HepG2 (cell line): ENCODE measurements around the gene PLPPR5. TPM values are rescaled to one million over a fixed set of nuclear protein-coding genes. Genes with fewer than 3 reads are reported as not detected.

ENCODE experiments used
- ATAC-seq: fragments of 200-7000 bp; cut with Tn5 transposase; 3 replicates; pipeline ENCODE4 v1.9.1; 2020; ENCODE audit warnings: mild to moderate bottlenecking, moderate library complexity
- BruUV-seq: library from RNA; stranded (reverse); fragments of 400-500 nt; replicated peaks from 2 replicates; lab custom pipeline; 2021; lab: Mats Ljungman, UMichigan
- CTCF ChIA-PET: fragments of 300-600 bp; formaldehyde crosslinking; extraction: SDS; loops from one replicate; lab custom pipeline; 2021; ENCODE audit warnings: low total read pairs, inconsistent platforms, low intra/inter-chr PET ratio; lab: Yijun Ruan, JAX
- POLR2A ChIA-PET: fragments of 350-600 bp; sonication (Branson Sonifier 250); formaldehyde crosslinking; loops from one replicate; lab custom pipeline; 2020; ENCODE audit warnings: antibody characterized with exemption, inconsistent platforms; lab: Yijun Ruan, JAX
- DNase-seq: peaks from one replicate; pipeline ENCODE4 v3.0.0-alpha.2; 2015; ENCODE audit warnings: low spot score
- FAIRE-seq: peaks from 3 replicates; lab custom pipeline; 2011; peaks lifted over from hg19 to GRCh38; lab: Jason Lieb, UNC
- H2AFZ ChIP-seq: one replicate; pipeline ENCODE4 v1.6.1; 2011; ENCODE audit warnings: low read length, inconsistent platforms
- H3K27ac ChIP-seq: fragments of 300-600 bp; 3 replicates; pipeline ENCODE4 v1.8.0; 2011; ENCODE audit warnings: mixed run types, mild to moderate bottlenecking, mixed read lengths, low read length, inconsistent platforms; ENCODE audit not compliant: insufficient read depth; ENCODE audit errors: extremely low read length
- H3K27me3 ChIP-seq, 2 experiments: fragments of 200-600 bp in 1 of 2; 2 replicates in 1 of 2; 3 replicates in 1 of 2; pipeline versions ENCODE4 v1.6.0 to v1.8.0; 2011; ENCODE audit warnings: low read length in 2 of 2, mild to moderate bottlenecking in 2 of 2, moderate library complexity in 2 of 2, inconsistent platforms in 1 of 2; ENCODE audit not compliant: insufficient read depth in 2 of 2, control insufficient read depth in 1 of 2
- H3K36me3 ChIP-seq, 2 experiments: fragments of 200-600 bp in 1 of 2; replicated peaks in 1 of 2; 2 replicates in 1 of 2; 3 replicates in 1 of 2; pipeline versions ENCODE4 v1.5.1 to v1.8.0; 2011; ENCODE audit warnings: low read length in 2 of 2, inconsistent platforms in 1 of 2; ENCODE audit not compliant: insufficient read depth in 2 of 2, control insufficient read depth in 1 of 2
- H3K4me1 ChIP-seq: 2 replicates; pipeline ENCODE4 v1.5.1; 2012; ENCODE audit warnings: low read length, inconsistent platforms; ENCODE audit not compliant: insufficient read depth
- H3K4me2 ChIP-seq: 2 replicates; pipeline ENCODE4 v1.6.0; 2011; ENCODE audit warnings: low read depth, low read length, inconsistent platforms
- H3K4me3 ChIP-seq, 3 experiments: fragments of 200-600 bp in 1 of 3; sonication (generic), shearing (Covaris generic) in 1 of 3; replicated peaks in 1 of 3; 2 replicates each; pipeline ENCODE4 v1.5.1; 2011 to 2016; ENCODE audit warnings: low read length in 3 of 3, inconsistent platforms in 2 of 3, low read depth in 2 of 3, mild to moderate bottlenecking in 2 of 3, control low read depth in 1 of 3, mixed read lengths in 1 of 3; ENCODE audit not compliant: insufficient read depth in 1 of 3
- H3K79me2 ChIP-seq: one replicate; pipeline ENCODE4 v1.6.1; 2011; ENCODE audit warnings: low read length, inconsistent platforms; ENCODE audit not compliant: insufficient read depth
- H3K9ac ChIP-seq: 2 replicates; pipeline ENCODE4 v1.6.0; 2011; ENCODE audit warnings: mild to moderate bottlenecking, low read depth, low read length, inconsistent platforms; ENCODE audit not compliant: insufficient read depth
- H3K9me3 ChIP-seq: 2 replicates; pipeline ENCODE4 v1.5.1; 2012; ENCODE audit warnings: mild to moderate bottlenecking, low read length
- H4K20me1 ChIP-seq: 2 replicates; pipeline ENCODE4 v1.6.0; 2011; ENCODE audit warnings: inconsistent platforms, mild to moderate bottlenecking, low read length, moderate library complexity; ENCODE audit not compliant: insufficient read depth
- RBFOX2 ChIP-seq: fragments of 200-400 bp; formaldehyde crosslinking; IDR thresholded peaks from 2 replicates; pipeline ENCODE4 v1.6.1; 2017; ENCODE audit warnings: low read depth, mild to moderate bottlenecking, low read length
- RXRB ChIP-seq: IDR thresholded peaks from 2 replicates; pipeline ENCODE4 v1.6.1; 2016; ENCODE audit warnings: borderline replicate concordance, missing genetic modification reagents, missing compliant biosample characterization
- ZNF569 ChIP-seq: sonication (generic); formaldehyde crosslinking; IDR thresholded peaks from 2 replicates; pipeline ENCODE4 v1.5.0; 2020; ENCODE audit warnings: mild to moderate bottlenecking, missing genetic modification reagents, moderate library complexity, borderline replicate concordance
- WGBS: methylation state at CpG from one replicate; pipeline ENCODE4 v1.1.6; 2017; ENCODE audit warnings: low lambda C conversion rate; 5-methylcytosine and 5-hydroxymethylcytosine counted together
- in situ Hi-C: cut with HindIII; loops from 2 replicates; pipeline ENCODE4 v1.10.0; 2017; ENCODE audit warnings: low pct_unique_long_range_greater_than_20kb; ENCODE audit not compliant: extremely low pct_ligation_motif_present
- intact Hi-C: fragments of 100-400 bp; cut with micrococcal nuclease; formaldehyde crosslinking; loops from one replicate; pipeline ENCODE4 v1.10.0; 2022; ENCODE audit not compliant: unreplicated experiment
- polyA plus RNA-seq, 8 experiments: library from polyadenylated mRNA; depleted of rRNA in 3 of 8; stranded (reverse) in 7 of 8; unstranded in 1 of 8; fragments of >200 nt; fragmentation: Illumina TruSeq in 4 of 8; extraction: Trizol in 4 of 8; gene quantifications; 2 replicates each; pipeline versions ENCODE4 v1.2.1 to v1.2.3, GENCODE V29; 2011 to 2016; ENCODE audit warnings: low read depth in 4 of 8, missing spikeins in 1 of 8, mixed read lengths in 1 of 8; ENCODE audit not compliant: insufficient read depth in 1 of 8
- total RNA-seq, 5 experiments: library from RNA; depleted of rRNA; stranded (reverse); fragments of >200 nt; fragmentation: Illumina TruSeq; extraction: Trizol; gene quantifications; 2 replicates each; pipeline ENCODE4 v1.2.3, GENCODE V29; 2016; ENCODE audit warnings: low read depth in 1 of 5
- TF ChIP-seq, protein P1 (sequence below): IDR thresholded peaks from 2 replicates; pipeline ENCODE4 v1.6.1; 2012; ENCODE audit warnings: low read length, improper control_type of control experiment
- TF ChIP-seq, protein P2 (sequence below): sonication (generic); formaldehyde crosslinking; IDR thresholded peaks from 2 replicates; pipeline ENCODE4 v1.8.1; 2023; ENCODE audit warnings: mild to moderate bottlenecking, missing genetic modification reagents, borderline replicate concordance
- TF ChIP-seq, protein P3 (sequence below): sonication (generic); formaldehyde crosslinking; IDR thresholded peaks from 2 replicates; pipeline ENCODE4 v1.5.0; 2020; ENCODE audit warnings: mild to moderate bottlenecking, missing genetic modification reagents
- TF ChIP-seq, protein P4 (sequence below): sonication (generic); formaldehyde crosslinking; IDR thresholded peaks from 2 replicates; pipeline ENCODE4 v1.5.1; 2020; ENCODE audit warnings: missing genetic modification reagents, mild to moderate bottlenecking, borderline replicate concordance

Gene PLPPR5
- total and polyA plus RNA-seq, 2 of the 13 experiments (the other 11 are each of a cell fraction or from before 2014, with no cell fraction given), result not detected

DNA sequence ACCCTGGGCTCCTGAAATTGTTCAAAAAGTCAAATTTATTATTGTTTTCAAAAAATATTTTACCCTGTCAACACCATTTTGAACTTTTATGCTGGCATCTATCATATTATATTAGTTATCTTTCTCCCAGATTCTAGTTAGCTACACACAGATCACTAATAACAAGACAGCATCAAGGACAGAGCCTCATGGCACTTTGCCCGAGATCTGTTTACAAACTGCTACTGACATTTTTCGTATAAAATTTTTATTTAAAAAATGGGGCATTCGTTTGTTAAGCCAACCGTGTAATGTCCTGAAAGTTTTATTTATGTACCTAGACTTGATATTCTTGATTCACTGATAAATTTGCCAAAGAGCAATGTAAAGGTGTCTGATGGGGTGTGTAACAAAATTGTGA lies 78.1 kb downstream of the PLPPR5 start:
- H3K9me3 ChIP-seq, result no peaks in the 10 kb centered on the region
- H3K4me3 ChIP-seq, result no peak overlapping the region
- no peaks in the 10 kb centered on the region for H3K79me2 ChIP-seq
- H4K20me1 ChIP-seq, result no peaks in the 10 kb centered on the region
- H3K4me1 ChIP-seq, result peaks cover 2% of the 10 kb centered on the region; the same call in 1 of the 2 replicates
- ChIA-PET POLR2A (no interaction called here), CTCF (no interaction called here)
- 14% methylated on average over 4 of the region's 4 CpGs for WGBS
- no peak overlapping the region for H2AFZ ChIP-seq
- DNase-seq (no peak), FAIRE-seq (no peak), ATAC-seq (no peak)
- no peak overlapping the region for H3K4me2 ChIP-seq
- no peaks in the 10 kb centered on the region for H3K27me3 ChIP-seq
- no peaks in the 10 kb centered on the region for H3K36me3 ChIP-seq
- TF ChIP-seq, protein P1, sequence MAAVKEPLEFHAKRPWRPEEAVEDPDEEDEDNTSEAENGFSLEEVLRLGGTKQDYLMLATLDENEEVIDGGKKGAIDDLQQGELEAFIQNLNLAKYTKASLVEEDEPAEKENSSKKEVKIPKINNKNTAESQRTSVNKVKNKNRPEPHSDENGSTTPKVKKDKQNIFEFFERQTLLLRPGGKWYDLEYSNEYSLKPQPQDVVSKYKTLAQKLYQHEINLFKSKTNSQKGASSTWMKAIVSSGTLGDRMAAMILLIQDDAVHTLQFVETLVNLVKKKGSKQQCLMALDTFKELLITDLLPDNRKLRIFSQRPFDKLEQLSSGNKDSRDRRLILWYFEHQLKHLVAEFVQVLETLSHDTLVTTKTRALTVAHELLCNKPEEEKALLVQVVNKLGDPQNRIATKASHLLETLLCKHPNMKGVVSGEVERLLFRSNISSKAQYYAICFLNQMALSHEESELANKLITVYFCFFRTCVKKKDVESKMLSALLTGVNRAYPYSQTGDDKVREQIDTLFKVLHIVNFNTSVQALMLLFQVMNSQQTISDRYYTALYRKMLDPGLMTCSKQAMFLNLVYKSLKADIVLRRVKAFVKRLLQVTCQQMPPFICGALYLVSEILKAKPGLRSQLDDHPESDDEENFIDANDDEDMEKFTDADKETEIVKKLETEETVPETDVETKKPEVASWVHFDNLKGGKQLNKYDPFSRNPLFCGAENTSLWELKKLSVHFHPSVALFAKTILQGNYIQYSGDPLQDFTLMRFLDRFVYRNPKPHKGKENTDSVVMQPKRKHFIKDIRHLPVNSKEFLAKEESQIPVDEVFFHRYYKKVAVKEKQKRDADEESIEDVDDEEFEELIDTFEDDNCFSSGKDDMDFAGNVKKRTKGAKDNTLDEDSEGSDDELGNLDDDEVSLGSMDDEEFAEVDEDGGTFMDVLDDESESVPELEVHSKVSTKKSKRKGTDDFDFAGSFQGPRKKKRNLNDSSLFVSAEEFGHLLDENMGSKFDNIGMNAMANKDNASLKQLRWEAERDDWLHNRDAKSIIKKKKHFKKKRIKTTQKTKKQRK, result no peak
- TF ChIP-seq RXRB (no peak), ZNF569 (CRISPR knock-in tag) (no peak), RBFOX2 (no peak)
- TF ChIP-seq, protein P2, sequence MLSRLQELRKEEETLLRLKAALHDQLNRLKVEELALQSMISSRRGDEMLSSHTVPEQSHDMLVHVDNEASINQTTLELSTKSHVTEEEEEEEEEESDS (CRISPR knock-in tag), result no peak
- TF ChIP-seq, protein P3, sequence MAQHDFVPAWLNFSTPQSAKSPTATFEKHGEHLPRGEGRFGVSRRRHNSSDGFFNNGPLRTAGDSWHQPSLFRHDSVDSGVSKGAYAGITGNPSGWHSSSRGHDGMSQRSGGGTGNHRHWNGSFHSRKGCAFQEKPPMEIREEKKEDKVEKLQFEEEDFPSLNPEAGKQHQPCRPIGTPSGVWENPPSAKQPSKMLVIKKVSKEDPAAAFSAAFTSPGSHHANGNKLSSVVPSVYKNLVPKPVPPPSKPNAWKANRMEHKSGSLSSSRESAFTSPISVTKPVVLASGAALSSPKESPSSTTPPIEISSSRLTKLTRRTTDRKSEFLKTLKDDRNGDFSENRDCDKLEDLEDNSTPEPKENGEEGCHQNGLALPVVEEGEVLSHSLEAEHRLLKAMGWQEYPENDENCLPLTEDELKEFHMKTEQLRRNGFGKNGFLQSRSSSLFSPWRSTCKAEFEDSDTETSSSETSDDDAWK, result no peak
- TF ChIP-seq, protein P4, sequence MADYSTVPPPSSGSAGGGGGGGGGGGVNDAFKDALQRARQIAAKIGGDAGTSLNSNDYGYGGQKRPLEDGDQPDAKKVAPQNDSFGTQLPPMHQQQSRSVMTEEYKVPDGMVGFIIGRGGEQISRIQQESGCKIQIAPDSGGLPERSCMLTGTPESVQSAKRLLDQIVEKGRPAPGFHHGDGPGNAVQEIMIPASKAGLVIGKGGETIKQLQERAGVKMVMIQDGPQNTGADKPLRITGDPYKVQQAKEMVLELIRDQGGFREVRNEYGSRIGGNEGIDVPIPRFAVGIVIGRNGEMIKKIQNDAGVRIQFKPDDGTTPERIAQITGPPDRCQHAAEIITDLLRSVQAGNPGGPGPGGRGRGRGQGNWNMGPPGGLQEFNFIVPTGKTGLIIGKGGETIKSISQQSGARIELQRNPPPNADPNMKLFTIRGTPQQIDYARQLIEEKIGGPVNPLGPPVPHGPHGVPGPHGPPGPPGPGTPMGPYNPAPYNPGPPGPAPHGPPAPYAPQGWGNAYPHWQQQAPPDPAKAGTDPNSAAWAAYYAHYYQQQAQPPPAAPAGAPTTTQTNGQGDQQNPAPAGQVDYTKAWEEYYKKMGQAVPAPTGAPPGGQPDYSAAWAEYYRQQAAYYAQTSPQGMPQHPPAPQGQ (CRISPR knock-in tag), result no peak
- in situ Hi-C loops (no loop called here), intact Hi-C loops (no loop called here)
- H3K27ac ChIP-seq, result no peak overlapping the region
- H3K9ac ChIP-seq, result no peak overlapping the region
- BruUV-seq, result no TSS peak
